Gastrocnemius medialis (tissue), 4 donors: Measurements from ENCODE around the gene SPACA5. TPM values are rescaled to one million over a fixed set of nuclear protein-coding genes. Genes with fewer than 3 reads are reported as not detected.

ENCODE experiments used
- ATAC-seq, 2 donors: fragments of 150-250 bp; one replicate each; pipeline ENCODE4 v1.9.1; 2016
- DNase-seq, 2 donors: peaks; one replicate each; pipeline ENCODE4 v3.0.0-alpha.2; 2019
- H3K27ac ChIP-seq, 4 donors: fragments of 200-600 bp; sonication (generic); 1 replicate in 1 of 4; 2 replicates in 3 of 4; pipeline ENCODE4 v1.5.1; 2016 to 2018; ENCODE audit warnings: mild to moderate bottlenecking in 2 of 4, moderate library complexity in 1 of 4
- H3K27me3 ChIP-seq, 3 donors: fragments of 200-600 bp; sonication (generic) in 2 of 3; 1 replicate in 1 of 3; 2 replicates in 2 of 3; pipeline versions ENCODE4 v1.5.1 to v1.6.0; 2016 to 2019; ENCODE audit warnings: mild to moderate bottlenecking in 1 of 3, moderate library complexity in 1 of 3
- H3K36me3 ChIP-seq, 2 donors: fragments of 200-600 bp; sonication (generic) in 1 of 2; one replicate each; pipeline ENCODE4 v1.5.1; 2017 to 2018
- H3K4me1 ChIP-seq, 2 donors: fragments of 200-600 bp; sonication (generic) in 1 of 2; one replicate each; pipeline ENCODE4 v1.5.1; 2016 to 2017; ENCODE audit warnings: mild to moderate bottlenecking in 2 of 2
- H3K4me3 ChIP-seq, 4 donors: fragments of 200-600 bp; sonication (generic) in 3 of 4; 1 replicate in 1 of 4; 2 replicates in 3 of 4; pipeline ENCODE4 v1.5.1; 2016 to 2019; ENCODE audit warnings: mild to moderate bottlenecking in 2 of 4
- H3K9me3 ChIP-seq, 3 donors: fragments of 200-600 bp; sonication (generic) in 2 of 3; 1 replicate in 1 of 3; 2 replicates in 2 of 3; pipeline ENCODE4 v1.5.1; 2016 to 2019
- POLR2A ChIP-seq, 2 donors: fragments of 450-650 bp; IDR thresholded peaks; one replicate each; pipeline ENCODE4 v1.6.1; 2017; ENCODE audit warnings: antibody characterized with exemption in 2 of 2, mild to moderate bottlenecking in 2 of 2, moderate library complexity in 2 of 2
- in situ Hi-C, 4 donors: fragments of 200-750 bp; cut with MboI; loops; one replicate each; pipeline versions ENCODE4 v1.15.0 to v1.8.0; 2017; ENCODE audit warnings: low sequenced_read_pairs in 4 of 4
- intact Hi-C: fragments of 100-400 bp; cut with DNase I; formaldehyde crosslinking; loops from one replicate; pipeline ENCODE4 v1.15.1; 2023; ENCODE audit warnings: low total_unique reads
- total RNA-seq, 4 donors: library from RNA; depleted of rRNA; stranded (reverse); fragments of >200 nt; gene quantifications; one replicate each; pipeline versions ENCODE4 v1.1.0 to v1.2.3, GENCODE V29; 2016
- TF ChIP-seq, protein P1 (sequence below), 5 experiments: fragments of 450-650 bp in 3 of 5; fragments of 200-600 bp in 2 of 5; sonication (generic) in 2 of 5; IDR thresholded peaks in 4 of 5; conservative IDR thresholded peaks in 1 of 5; 1 replicate in 4 of 5; 2 replicates in 1 of 5; pipeline ENCODE4 v1.5.1; 2016 to 2019; ENCODE audit warnings: antibody characterized with exemption in 5 of 5, mild to moderate bottlenecking in 3 of 5, moderate library complexity in 3 of 5

The SPACA5 gene
- total RNA-seq, 4 donors from 2014 or later = not detected

DNA sequence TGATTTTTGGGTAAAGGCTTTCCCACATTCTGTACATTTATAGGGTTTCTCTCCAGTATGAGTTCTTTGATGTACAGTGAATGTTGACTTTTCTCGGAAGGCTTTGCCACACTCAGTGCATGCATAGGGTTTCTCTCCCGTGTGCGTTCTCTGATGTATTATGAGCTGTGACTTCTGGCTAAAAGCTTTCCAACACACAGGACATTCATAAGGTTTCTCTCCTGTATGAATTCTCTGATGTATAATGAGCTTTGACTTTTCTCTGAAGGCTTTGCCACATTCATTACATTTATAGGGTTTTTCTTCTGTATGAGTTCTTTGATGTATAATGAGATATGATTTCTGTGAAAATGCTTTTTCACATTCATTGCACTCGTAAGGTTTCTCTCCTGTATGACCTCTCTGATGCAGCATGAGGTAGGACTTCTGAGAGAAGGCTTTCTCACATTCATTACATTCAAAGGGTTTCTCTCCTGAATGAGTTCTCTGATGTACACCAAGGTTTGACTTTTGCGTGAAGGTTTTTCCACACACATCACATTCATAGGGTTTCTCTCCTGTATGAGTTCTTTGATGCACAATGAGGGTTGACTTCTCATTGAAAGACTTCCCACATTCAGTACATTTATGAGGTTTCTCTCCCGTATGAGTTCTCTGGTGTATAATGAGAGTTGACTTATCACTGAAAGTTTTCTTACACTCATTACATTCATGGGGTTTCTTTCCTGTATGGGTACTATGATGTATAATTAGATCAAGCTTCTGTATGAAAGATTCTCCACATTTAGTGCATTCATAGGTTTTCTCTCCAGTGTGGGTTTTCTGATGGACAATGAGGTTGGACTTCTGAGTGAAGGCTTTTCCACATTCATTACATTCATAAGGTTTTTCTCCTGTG, 30.3 kb upstream of the SPACA5 start:
- Histone ChIP-seq H3K27ac (no peak overlapping the region), H3K4me1 (no peaks in the 10 kb centered on the region), H3K36me3 (peaks cover 5 to 62% of the 10 kb centered on the region in 2 donors), H3K4me3 (no peak overlapping the region), H3K9me3 (peaks cover 0 to 24% (median 3%) of the 10 kb centered on the region in 3 donors), H3K27me3 (no peaks in the 10 kb centered on the region)
- intact Hi-C loops (no loop called here), in situ Hi-C loops (no loop called here)
- DNase-seq = no peak
- ATAC-seq = no peak
- no peak for TF ChIP-seq POLR2A (IDR thresholded peaks at IDR 0.05)
- TF ChIP-seq, protein P1, sequence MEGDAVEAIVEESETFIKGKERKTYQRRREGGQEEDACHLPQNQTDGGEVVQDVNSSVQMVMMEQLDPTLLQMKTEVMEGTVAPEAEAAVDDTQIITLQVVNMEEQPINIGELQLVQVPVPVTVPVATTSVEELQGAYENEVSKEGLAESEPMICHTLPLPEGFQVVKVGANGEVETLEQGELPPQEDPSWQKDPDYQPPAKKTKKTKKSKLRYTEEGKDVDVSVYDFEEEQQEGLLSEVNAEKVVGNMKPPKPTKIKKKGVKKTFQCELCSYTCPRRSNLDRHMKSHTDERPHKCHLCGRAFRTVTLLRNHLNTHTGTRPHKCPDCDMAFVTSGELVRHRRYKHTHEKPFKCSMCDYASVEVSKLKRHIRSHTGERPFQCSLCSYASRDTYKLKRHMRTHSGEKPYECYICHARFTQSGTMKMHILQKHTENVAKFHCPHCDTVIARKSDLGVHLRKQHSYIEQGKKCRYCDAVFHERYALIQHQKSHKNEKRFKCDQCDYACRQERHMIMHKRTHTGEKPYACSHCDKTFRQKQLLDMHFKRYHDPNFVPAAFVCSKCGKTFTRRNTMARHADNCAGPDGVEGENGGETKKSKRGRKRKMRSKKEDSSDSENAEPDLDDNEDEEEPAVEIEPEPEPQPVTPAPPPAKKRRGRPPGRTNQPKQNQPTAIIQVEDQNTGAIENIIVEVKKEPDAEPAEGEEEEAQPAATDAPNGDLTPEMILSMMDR (IDR thresholded peaks at IDR 0.05 in 4 of 5, conservative IDR thresholded peaks at IDR 0.05 in 1 of 5) = no peak

DNA sequence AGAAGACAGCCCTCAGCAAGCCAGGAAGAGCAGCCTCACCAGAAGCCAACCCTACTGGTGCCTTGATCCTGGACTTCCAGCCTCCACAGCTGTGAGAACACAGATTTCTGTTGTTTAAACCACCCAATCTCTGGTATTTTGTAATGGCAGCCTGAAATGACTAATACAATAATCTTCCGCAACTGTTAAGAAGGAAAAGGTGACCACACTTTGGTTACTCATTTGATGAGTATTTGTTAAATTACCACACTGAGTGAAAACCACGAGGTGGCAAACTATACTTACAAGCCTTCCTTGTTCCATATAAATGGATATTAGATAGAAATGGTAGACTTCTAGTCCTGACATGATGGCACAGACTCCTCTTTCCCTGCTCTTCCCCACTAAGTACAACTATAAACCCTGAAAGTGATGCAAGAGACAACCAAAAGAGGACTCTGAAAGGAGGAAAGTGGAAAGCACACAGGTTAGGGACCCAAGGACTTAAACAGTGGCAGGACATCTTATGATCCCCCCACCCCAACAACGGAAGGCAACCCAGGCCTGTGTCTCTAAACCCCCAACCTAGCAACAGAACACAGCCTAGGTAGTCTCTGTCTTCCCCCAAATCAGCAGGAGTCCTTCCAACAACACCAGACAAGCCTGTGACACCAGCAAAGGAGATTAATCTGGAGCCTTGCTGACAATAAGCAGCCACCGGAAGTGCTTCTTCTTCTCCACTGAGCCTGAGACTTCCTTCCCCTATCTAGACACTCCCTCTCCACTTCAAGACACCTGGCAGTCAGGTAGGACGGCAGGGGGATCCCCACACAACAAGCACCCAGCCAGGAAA, 15.3 kb upstream of the SPACA5 start:
- DNase-seq = no peak
- H3K4me3 ChIP-seq = no peak overlapping the region
- in situ Hi-C loops (no loop called here), intact Hi-C loops (no loop called here)
- H3K27ac ChIP-seq = no peak overlapping the region
- no peaks in the 10 kb centered on the region for H3K9me3 ChIP-seq
- no peak for ATAC-seq
- peaks cover 0 to 7% of the 10 kb centered on the region in 2 donors for H3K36me3 ChIP-seq
- no peaks in the 10 kb centered on the region for H3K27me3 ChIP-seq
- no peaks in the 10 kb centered on the region for H3K4me1 ChIP-seq
- no peak for TF ChIP-seq POLR2A (IDR thresholded peaks at IDR 0.05)
- TF ChIP-seq, protein P1 (IDR thresholded peaks at IDR 0.05 in 4 of 5, conservative IDR thresholded peaks at IDR 0.05 in 1 of 5) = no peak

DNA sequence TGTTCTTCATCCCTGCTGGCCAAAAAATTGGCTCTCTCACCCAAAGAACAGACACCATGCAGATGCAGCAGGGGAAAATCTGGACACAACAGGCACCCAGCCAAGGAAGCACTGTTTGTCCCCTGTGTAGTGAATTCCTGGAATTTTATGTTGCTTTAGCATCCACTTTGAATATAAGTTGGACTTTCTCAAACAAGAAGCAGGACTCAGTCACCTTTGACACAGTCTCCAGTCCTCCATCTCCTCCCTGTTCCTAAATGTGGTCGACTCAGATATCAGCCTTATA, 14.8 kb upstream of the SPACA5 start:
- no peak overlapping the region for H3K27ac ChIP-seq
- ATAC-seq = no peak
- no peaks in the 10 kb centered on the region for H3K27me3 ChIP-seq
- peaks cover 0 to 7% of the 10 kb centered on the region in 2 donors for H3K36me3 ChIP-seq
- no peaks in the 10 kb centered on the region for H3K4me1 ChIP-seq
- intact Hi-C loops (no loop called here), in situ Hi-C loops (no loop called here)
- H3K4me3 ChIP-seq = no peak overlapping the region
- no peak for TF ChIP-seq POLR2A (IDR thresholded peaks at IDR 0.05)
- no peak for DNase-seq
- H3K9me3 ChIP-seq = no peaks in the 10 kb centered on the region

DNA sequence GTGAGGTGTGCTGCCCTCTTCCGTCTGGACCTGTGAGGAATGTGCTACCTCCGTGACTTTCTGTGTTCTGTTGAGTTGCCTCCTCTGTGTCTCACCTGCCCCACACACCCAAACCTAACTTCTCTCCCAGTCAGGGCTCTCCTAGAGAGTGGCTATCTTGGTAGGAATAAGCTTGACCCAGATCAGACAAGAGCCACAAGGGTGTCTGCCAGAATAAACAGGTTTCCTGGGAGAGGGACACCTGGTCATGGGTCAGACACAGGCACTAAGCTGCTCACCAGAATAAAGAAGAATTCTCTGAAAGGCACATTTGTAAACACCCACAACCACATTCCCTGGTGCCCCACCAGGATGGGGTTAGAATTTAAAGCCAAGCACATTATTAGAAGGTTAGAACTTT, 14.1 kb upstream of the SPACA5 start:
- Histone ChIP-seq H3K27ac (no peak overlapping the region), H3K27me3 (no peaks in the 10 kb centered on the region), H3K36me3 (peaks cover 0 to 3% of the 10 kb centered on the region in 2 donors), H3K4me3 (no peak overlapping the region), H3K9me3 (no peaks in the 10 kb centered on the region), H3K4me1 (no peaks in the 10 kb centered on the region)
- no peak for DNase-seq
- TF ChIP-seq, protein P1 (IDR thresholded peaks at IDR 0.05 in 4 of 5, conservative IDR thresholded peaks at IDR 0.05 in 1 of 5) = no peak
- no peak for TF ChIP-seq POLR2A (IDR thresholded peaks at IDR 0.05)
- no peak for ATAC-seq
- in situ Hi-C loops (no loop called here), intact Hi-C loops (no loop called here)

DNA sequence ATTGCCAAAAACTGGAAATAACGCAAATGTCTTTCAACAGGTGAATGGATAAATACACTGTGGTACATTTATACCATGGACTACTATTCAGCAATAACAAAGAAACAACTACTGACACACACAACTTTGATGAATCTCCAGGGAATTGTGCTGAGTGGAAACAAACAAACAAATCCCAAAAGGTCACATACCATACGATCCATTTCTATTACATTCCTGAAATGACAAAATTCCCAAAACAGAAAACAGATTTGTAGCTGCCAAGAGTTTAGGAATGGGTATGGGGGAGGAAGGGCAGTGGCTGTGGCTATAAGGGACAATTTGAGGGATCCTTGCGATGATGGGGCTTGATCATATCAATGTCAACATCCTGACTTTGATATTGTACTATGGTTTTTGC, 5.5 kb upstream of the SPACA5 start:
- DNase-seq = no peak
- intact Hi-C loops (loop anchor here (5.0 kb wide), 1 partner anchor 164 kb away; the partner anchor contains the start of gene ZNF81), in situ Hi-C loops (no loop called here)
- Histone ChIP-seq H3K4me1 (peaks cover 0 to 4% of the 10 kb centered on the region in 2 donors), H3K9me3 (no peaks in the 10 kb centered on the region), H3K4me3 (no peak overlapping the region), H3K27me3 (no peaks in the 10 kb centered on the region), H3K27ac (no peak overlapping the region), H3K36me3 (no peaks in the 10 kb centered on the region)
- no peak for ATAC-seq
- no peak for TF ChIP-seq POLR2A (IDR thresholded peaks at IDR 0.05)
- TF ChIP-seq, protein P1 (IDR thresholded peaks at IDR 0.05 in 4 of 5, conservative IDR thresholded peaks at IDR 0.05 in 1 of 5) = no peak
